ENCODE results near the gene DUS3L. TPM values are rescaled to one million over a fixed set of nuclear protein-coding genes. Genes with fewer than 3 reads are reported as not detected.

Gene DUS3L
- total RNA-seq, 1 experiment from 2014 or later, result 39.3 TPM

- no peak for TF ChIP-seq IRF1 (CRISPR knock-in tag; IDR thresholded peaks at IDR 0.05)
- no peak for TF ChIP-seq ZNF219 (CRISPR knock-in tag; IDR thresholded peaks at IDR 0.05; ENCODE audit: borderline replicate concordance)
- no peak for TF ChIP-seq ZNF671 (CRISPR knock-in tag; IDR thresholded peaks at IDR 0.05)
- TF ChIP-seq GABPB1 (CRISPR knock-in tag; IDR thresholded peaks at IDR 0.05), result no peak
- no peak for TF ChIP-seq MLX (CRISPR knock-in tag; IDR thresholded peaks at IDR 0.05)
- TF ChIP-seq, protein P1, sequence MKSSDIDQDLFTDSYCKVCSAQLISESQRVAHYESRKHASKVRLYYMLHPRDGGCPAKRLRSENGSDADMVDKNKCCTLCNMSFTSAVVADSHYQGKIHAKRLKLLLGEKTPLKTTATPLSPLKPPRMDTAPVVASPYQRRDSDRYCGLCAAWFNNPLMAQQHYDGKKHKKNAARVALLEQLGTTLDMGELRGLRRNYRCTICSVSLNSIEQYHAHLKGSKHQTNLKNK (CRISPR knock-in tag; IDR thresholded peaks at IDR 0.05), result no peak
- TF ChIP-seq NR1H2 (CRISPR knock-in tag; IDR thresholded peaks at IDR 0.05), result no peak
Observed at GRCh38 chr19:5822181-5822844, 31.4 kb upstream of the DUS3L start (continued).

- no peak for TF ChIP-seq STAT6 (CRISPR knock-in tag; conservative IDR thresholded peaks at IDR 0.05; ENCODE audit: low read depth)
- TF ChIP-seq ELF4 (CRISPR knock-in tag; IDR thresholded peaks at IDR 0.05; ENCODE audit: low read depth), result no peak
- TF ChIP-seq PRRX2 (CRISPR knock-in tag; IDR thresholded peaks at IDR 0.05), result no peak
- no peak for TF ChIP-seq PREB (CRISPR knock-in tag; IDR thresholded peaks at IDR 0.05; ENCODE audit: borderline replicate concordance)
- no peak for TF ChIP-seq ZNF317 (CRISPR knock-in tag; IDR thresholded peaks at IDR 0.05; ENCODE audit: borderline replicate concordance, low read depth)
- no peak for TF ChIP-seq GABPB1 (CRISPR knock-in tag; IDR thresholded peaks at IDR 0.05)
- no peak for TF ChIP-seq CBFB (CRISPR knock-in tag; IDR thresholded peaks at IDR 0.05; ENCODE audit: low read depth)
- TF ChIP-seq MYBL2 (CRISPR knock-in tag; IDR thresholded peaks at IDR 0.05), result no peak
- no peak for TF ChIP-seq SMAD4 (CRISPR knock-in tag; IDR thresholded peaks at IDR 0.05)
- no peak for TF ChIP-seq ZNF423 (CRISPR knock-in tag; IDR thresholded peaks at IDR 0.05)
- no peak for TF ChIP-seq MAX (CRISPR knock-in tag; IDR thresholded peaks at IDR 0.05)
- TF ChIP-seq FOXK1 (CRISPR knock-in tag; IDR thresholded peaks at IDR 0.05), result no peak
- TF ChIP-seq, protein P2, sequence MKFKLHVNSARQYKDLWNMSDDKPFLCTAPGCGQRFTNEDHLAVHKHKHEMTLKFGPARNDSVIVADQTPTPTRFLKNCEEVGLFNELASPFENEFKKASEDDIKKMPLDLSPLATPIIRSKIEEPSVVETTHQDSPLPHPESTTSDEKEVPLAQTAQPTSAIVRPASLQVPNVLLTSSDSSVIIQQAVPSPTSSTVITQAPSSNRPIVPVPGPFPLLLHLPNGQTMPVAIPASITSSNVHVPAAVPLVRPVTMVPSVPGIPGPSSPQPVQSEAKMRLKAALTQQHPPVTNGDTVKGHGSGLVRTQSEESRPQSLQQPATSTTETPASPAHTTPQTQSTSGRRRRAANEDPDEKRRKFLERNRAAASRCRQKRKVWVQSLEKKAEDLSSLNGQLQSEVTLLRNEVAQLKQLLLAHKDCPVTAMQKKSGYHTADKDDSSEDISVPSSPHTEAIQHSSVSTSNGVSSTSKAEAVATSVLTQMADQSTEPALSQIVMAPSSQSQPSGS (CRISPR knock-in tag; IDR thresholded peaks at IDR 0.05; ENCODE audit: borderline replicate concordance, low read depth), result no peak
- TF ChIP-seq GTF2I (CRISPR knock-in tag; conservative IDR thresholded peaks at IDR 0.05), result no peak
- TF ChIP-seq MLX (CRISPR knock-in tag; IDR thresholded peaks at IDR 0.05), result no peak
- no peak for TF ChIP-seq ZNF281 (CRISPR knock-in tag; IDR thresholded peaks at IDR 0.05)
- TF ChIP-seq KAT7 (CRISPR knock-in tag; IDR thresholded peaks at IDR 0.05; ENCODE audit: borderline replicate concordance), result no peak
- no peak overlapping the region for H3K27ac Mint-ChIP-seq
- H3K27me3 Mint-ChIP-seq (ENCODE audit: low read depth), result peaks cover 5% of the 10 kb centered on the region
- H3K4me1 Mint-ChIP-seq, result no peaks in the 10 kb centered on the region
- POLR2A ChIA-PET, result interaction anchor here (0.6 kb wide), 1 partner anchor 269 kb away, joined by 3 read pairs; no protein-coding TSS in a partner anchor
- no peaks in the 10 kb centered on the region for H3K9me3 Mint-ChIP-seq
- DNase-seq (ENCODE audit: low spot score) (no peak), ATAC-seq (no peak)
- CTCF ChIA-PET, result interaction anchor here (0.9 to 6.1 kb wide), 3 partner anchors 15 to 201 kb away, joined by 3 to 70 read pairs (median 18); partner anchors contain the start of gene NRTN
- H3K36me3 Mint-ChIP-seq, result no peaks in the 10 kb centered on the region
- H3K4me3 Mint-ChIP-seq, result no peak overlapping the region
Observed at GRCh38 chr19:5821521-5822180, 30.7 kb upstream of the DUS3L start.

Measured in WTC11 (cell line).